Panc1 (cell line): ENCODE data around the gene PLXNB1.

Experiments used
- POLR2AphosphoS5 ChIP-seq: IDR thresholded peaks from 2 replicates; pipeline ENCODE4 v1.6.1; 2012; ENCODE audit warnings: mild to moderate bottlenecking, low read depth, low read length, moderate library complexity
- TCF7L2 ChIP-seq: IDR thresholded peaks from 2 replicates; pipeline ENCODE4 v1.6.1; 2011; ENCODE audit warnings: mild to moderate bottlenecking, low read depth, low read length, inconsistent platforms
- TF ChIP-seq, protein P1 (sequence below): fragments of 450-650 bp; IDR thresholded peaks from 2 replicates; pipeline ENCODE4 v1.5.1; 2017; ENCODE audit warnings: mild to moderate bottlenecking
- TF ChIP-seq, protein P2 (sequence below), 2 experiments: IDR thresholded peaks; 2 replicates each; pipeline ENCODE4 v1.6.1; 2011 to 2012; ENCODE audit warnings: low read depth in 2 of 2, control low read depth in 1 of 2, low read length in 1 of 2, mild to moderate bottlenecking in 1 of 2, moderate library complexity in 1 of 2; ENCODE audit not compliant: insufficient read depth in 1 of 2

DNA sequence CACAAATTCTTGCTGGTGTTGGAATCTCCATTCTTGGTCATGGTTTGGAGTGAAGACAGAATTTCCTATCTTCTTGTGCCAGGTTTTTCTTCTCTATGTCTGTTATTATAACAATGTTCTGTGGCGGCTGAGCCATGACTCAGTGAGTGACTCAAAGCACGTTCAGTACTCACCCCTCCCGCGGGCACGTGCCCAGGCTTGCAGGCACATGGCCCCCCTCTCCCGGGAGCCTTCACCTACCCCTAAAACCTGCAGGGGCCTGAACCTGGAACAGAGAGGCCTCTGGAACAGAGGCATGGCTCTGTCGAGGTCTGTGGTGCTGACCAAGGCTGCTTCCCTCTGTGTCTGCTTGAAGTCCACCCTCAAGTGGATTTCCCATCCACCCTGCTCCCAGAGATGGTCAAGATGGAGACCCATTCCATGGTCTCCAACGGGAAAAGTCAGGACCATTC, 27.6 kb downstream of the PLXNB1 start:
- no peak for TF ChIP-seq POLR2AphosphoS5
- TF ChIP-seq, protein P1, sequence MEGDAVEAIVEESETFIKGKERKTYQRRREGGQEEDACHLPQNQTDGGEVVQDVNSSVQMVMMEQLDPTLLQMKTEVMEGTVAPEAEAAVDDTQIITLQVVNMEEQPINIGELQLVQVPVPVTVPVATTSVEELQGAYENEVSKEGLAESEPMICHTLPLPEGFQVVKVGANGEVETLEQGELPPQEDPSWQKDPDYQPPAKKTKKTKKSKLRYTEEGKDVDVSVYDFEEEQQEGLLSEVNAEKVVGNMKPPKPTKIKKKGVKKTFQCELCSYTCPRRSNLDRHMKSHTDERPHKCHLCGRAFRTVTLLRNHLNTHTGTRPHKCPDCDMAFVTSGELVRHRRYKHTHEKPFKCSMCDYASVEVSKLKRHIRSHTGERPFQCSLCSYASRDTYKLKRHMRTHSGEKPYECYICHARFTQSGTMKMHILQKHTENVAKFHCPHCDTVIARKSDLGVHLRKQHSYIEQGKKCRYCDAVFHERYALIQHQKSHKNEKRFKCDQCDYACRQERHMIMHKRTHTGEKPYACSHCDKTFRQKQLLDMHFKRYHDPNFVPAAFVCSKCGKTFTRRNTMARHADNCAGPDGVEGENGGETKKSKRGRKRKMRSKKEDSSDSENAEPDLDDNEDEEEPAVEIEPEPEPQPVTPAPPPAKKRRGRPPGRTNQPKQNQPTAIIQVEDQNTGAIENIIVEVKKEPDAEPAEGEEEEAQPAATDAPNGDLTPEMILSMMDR = no peak
- TF ChIP-seq TCF7L2 = no peak
- TF ChIP-seq, protein P2, sequence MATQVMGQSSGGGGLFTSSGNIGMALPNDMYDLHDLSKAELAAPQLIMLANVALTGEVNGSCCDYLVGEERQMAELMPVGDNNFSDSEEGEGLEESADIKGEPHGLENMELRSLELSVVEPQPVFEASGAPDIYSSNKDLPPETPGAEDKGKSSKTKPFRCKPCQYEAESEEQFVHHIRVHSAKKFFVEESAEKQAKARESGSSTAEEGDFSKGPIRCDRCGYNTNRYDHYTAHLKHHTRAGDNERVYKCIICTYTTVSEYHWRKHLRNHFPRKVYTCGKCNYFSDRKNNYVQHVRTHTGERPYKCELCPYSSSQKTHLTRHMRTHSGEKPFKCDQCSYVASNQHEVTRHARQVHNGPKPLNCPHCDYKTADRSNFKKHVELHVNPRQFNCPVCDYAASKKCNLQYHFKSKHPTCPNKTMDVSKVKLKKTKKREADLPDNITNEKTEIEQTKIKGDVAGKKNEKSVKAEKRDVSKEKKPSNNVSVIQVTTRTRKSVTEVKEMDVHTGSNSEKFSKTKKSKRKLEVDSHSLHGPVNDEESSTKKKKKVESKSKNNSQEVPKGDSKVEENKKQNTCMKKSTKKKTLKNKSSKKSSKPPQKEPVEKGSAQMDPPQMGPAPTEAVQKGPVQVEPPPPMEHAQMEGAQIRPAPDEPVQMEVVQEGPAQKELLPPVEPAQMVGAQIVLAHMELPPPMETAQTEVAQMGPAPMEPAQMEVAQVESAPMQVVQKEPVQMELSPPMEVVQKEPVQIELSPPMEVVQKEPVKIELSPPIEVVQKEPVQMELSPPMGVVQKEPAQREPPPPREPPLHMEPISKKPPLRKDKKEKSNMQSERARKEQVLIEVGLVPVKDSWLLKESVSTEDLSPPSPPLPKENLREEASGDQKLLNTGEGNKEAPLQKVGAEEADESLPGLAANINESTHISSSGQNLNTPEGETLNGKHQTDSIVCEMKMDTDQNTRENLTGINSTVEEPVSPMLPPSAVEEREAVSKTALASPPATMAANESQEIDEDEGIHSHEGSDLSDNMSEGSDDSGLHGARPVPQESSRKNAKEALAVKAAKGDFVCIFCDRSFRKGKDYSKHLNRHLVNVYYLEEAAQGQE (IDR thresholded peaks at IDR 0.05; ENCODE audit: insufficient read depth in 1 of 2, low read depth in 2 of 2, low read length in 1 of 2) = no peak
